AG09319 (cell line): Measurements from ENCODE around the gene HAGHL.

ENCODE experiments used
- DNase-seq: peaks from one replicate; pipeline ENCODE4 v3.0.0-alpha.2; 2010; ENCODE audit warnings: low read depth; ENCODE audit errors: extremely low read depth
- TF ChIP-seq, protein P1 (sequence below): IDR thresholded peaks from 2 replicates; pipeline ENCODE4 v1.5.1; 2011; ENCODE audit warnings: low read depth, mild to moderate bottlenecking, inconsistent platforms, low read length, moderate library complexity

The HAGHL gene

DNA sequence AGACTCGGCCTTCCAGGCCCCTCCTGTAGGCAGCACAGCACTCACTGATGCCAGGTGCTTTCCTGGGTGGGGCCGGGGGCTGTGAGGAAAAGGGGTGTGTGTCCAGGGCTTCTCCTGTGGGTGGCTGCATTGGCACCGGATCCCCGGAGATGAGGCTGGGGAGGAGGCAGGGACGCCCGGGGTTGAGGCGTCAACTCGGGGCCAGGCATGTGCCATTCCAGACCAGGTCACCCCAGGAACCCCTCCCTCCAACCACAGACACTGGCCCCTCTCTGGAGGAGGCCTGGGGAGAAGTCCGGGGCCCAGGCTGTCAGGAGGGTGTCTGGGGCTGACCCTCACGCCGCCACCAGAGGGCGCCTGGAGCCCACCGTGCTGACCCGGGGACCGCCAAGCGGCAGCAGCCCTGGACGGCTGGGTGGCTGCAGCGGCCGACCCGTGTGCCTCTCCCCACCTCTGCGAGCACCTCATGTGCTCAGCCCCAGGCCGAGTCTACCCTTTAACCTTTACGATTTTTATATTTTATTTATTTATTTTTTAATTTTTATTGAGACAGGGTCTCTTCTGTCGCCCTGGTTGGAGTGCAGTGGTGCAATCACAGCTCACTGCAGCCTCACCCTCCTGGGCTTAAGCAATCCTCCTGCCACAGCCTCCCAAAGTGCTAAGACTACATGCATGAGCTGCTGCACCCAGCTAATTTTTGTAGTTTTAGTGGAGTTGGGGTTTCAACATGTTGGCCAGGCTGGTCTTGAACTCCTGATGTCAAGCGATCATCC lies 15.2 kb upstream of the HAGHL start:
- TF ChIP-seq, protein P1, sequence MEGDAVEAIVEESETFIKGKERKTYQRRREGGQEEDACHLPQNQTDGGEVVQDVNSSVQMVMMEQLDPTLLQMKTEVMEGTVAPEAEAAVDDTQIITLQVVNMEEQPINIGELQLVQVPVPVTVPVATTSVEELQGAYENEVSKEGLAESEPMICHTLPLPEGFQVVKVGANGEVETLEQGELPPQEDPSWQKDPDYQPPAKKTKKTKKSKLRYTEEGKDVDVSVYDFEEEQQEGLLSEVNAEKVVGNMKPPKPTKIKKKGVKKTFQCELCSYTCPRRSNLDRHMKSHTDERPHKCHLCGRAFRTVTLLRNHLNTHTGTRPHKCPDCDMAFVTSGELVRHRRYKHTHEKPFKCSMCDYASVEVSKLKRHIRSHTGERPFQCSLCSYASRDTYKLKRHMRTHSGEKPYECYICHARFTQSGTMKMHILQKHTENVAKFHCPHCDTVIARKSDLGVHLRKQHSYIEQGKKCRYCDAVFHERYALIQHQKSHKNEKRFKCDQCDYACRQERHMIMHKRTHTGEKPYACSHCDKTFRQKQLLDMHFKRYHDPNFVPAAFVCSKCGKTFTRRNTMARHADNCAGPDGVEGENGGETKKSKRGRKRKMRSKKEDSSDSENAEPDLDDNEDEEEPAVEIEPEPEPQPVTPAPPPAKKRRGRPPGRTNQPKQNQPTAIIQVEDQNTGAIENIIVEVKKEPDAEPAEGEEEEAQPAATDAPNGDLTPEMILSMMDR, result peak; percentile 88
- DNase-seq, result no peak

DNA sequence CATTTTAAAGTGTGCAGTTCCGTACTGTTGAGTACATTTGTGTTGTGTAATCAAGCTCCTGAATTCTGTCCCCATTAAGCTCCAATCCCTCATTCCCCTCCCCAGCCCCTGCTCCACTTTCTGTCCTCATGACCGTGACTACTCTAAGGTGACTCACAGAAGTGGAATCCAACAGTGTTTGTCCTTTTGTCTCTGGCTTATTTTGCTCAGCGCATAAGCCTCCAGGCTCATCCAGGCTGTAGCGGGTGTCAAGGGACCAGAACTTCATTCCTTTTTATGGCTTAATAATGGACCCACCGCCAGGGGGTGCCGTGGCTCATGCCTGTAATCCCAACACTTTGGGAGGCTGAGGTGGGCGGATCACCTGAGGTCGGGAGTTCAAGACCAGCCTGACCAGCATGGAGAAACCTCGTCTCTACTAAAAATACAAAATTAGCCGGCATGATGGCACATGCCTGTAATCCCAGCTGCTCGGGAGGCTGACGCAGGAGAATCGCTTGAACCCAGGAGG lies 14.1 kb upstream of the HAGHL start:
- peak; percentile 45 for DNase-seq
- TF ChIP-seq, protein P1, result peak; percentile 32

DNA sequence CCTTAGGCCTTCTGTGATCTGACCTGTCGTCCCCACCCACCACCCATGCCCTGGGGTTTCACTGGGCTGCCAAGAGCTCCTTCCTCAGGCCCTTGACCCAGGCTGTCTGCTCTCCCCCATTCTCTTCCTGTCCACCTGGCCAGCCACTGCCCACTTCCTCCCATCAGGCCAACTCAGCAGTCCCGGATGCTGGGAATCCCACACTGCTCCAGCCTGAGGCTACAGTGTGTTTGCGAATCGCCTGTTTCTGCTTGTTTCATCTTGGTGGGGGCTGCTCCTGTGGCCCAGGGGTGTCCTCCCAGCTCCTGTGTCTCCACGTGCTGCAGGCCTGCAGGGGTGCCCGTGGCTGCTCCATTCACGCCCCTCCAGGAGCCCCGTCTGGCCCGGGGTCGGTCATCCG lies 12.8 kb upstream of the HAGHL start:
- no peak for DNase-seq
- TF ChIP-seq, protein P1, result no peak

DNA sequence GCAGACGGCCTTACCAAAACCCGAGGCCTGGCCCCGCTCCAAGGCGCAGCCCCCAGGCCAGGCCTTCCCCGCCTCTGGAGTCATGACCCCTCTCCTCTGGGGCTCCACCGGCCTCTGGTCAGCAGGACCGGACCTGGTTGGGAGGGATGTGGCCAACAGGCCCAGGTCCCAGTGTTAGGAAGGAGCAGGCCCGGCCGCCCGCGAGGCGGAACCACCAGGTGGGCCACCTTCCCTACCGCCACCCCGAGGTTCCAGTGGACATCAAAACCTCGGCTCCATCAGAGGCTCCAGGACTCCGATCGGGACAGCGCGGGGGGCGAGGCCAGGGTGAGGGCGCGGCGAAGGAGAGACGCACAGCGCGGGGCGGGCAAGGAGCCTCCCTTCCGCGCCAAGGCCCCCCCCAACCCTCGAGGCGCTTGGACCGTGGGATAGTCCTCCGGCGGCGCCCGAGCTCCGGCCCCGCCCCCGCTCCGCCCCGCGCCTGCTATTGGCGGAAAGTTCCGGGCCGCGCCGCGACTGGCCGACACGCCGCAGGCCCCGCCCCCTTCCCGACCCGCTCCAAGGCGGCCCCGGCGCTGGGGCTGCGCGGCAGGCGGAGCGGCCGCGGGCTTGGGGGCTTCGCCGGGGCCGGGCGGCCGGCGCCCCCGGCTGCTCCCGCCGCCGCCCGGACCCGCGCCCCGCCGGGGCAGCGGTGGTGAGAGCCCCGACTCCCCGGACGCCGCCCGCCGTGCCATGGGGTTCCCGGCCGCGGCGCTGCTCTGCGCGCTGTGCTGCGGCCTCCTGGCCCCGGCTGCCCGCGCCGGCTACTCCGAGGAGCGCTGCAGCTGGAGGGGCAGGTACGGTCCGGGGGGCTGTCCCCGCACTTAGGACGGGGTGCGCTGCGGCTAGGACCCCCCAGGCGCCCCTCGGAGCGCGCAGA lies 12.1 kb upstream of the HAGHL start, which contains the start of gene METRN:
Gene METRN, plus strand, starts transcription at position 561 of the 919 bp plus-strand sequence. Its CDS starts 172 bp downstream, at position 733.
- TF ChIP-seq, protein P1, result no peak
- peak; percentile 52 for DNase-seq

DNA sequence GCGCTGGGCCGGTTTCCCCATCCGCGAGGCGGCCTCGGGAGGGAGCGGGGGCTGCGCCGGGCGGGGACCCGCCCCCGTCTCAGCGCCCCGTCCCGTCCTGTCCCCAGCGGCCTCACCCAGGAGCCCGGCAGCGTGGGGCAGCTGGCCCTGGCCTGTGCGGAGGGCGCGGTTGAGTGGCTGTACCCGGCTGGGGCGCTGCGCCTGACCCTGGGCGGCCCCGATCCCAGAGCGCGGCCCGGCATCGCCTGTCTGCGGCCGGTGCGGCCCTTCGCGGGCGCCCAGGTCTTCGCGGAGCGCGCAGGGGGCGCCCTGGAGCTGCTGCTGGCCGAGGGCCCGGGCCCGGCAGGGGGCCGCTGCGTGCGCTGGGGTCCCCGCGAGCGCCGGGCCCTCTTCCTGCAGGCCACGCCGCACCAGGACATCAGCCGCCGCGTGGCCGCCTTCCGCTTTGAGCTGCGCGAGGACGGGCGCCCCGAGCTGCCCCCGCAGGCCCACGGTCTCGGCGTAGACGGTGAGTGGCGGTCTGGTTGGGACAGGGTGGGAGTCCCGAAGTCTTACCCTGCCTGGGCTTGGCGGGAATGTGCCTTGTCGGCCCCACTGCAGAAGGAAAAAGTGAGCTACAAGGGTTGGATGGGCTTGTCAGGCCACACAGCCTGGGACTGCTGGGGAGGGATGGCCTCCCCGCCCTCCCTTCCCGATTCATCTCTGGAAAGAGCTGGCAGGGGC lies 11.3 kb upstream of the HAGHL start:
- TF ChIP-seq, protein P1, result no peak; the same call in 1 of the 2 replicates
- DNase-seq, result no peak

DNA sequence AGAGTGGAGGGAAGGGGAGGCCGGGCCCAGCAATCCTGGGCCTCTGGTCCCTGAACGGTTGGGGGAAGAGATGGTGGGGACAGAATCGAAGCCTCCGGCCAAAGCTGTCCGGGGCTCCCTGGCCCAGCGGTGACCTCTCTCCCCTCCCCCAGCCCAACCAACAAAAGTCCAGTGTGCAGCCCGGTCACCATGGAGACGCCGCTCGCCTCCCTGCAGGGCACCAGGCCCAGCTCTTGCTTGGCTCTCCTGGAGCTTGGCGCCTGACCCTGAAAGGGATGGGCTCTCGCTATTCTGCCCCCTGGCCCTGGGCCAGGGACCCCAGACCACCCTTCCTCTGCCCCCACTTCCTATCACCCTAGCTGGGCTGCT lies 10.7 kb upstream of the HAGHL start:
- TF ChIP-seq, protein P1, result no peak

More for the DNA sequence above, 10.7 kb upstream of the HAGHL start:
- DNase-seq, result no peak
